ENCODE data around the gene MTHFD1.

The MTHFD1 gene

DNA sequence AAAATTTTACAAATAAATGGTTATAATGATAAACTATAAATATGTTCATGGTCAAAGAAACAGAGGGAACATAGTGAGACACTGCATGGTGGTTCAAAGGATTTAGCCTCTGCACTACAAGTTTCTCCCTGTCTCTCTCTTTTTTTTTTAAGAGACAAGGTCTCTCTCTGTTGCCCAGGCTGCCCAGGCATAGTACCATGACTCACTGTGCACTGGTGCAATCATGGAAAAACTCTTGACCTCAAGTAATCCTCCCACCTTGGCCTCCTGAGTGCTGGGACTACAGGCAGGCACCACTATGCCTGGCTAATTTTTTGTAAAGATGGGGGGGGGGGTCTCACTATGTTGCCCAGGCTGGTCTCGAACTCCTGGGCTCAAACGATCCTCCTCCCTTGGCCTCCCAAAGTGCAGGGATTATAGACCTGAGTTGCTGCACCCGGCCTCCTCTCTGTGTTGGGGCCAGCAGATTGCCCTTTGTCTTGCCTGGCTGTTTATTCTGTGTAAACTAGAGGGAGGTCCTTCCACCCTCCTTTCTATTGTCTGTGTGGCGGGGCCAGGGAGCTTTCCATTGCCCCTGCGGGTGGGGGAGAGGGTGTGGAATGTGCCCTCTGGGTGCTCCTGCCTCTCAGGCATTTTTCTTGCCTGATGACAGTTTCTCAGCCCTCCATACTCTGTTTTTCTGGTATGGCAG lies 22.1 kb downstream of the MTHFD1 start:
- TF ChIP-seq, protein P1, sequence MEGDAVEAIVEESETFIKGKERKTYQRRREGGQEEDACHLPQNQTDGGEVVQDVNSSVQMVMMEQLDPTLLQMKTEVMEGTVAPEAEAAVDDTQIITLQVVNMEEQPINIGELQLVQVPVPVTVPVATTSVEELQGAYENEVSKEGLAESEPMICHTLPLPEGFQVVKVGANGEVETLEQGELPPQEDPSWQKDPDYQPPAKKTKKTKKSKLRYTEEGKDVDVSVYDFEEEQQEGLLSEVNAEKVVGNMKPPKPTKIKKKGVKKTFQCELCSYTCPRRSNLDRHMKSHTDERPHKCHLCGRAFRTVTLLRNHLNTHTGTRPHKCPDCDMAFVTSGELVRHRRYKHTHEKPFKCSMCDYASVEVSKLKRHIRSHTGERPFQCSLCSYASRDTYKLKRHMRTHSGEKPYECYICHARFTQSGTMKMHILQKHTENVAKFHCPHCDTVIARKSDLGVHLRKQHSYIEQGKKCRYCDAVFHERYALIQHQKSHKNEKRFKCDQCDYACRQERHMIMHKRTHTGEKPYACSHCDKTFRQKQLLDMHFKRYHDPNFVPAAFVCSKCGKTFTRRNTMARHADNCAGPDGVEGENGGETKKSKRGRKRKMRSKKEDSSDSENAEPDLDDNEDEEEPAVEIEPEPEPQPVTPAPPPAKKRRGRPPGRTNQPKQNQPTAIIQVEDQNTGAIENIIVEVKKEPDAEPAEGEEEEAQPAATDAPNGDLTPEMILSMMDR (conservative IDR thresholded peaks at IDR 0.05), result no peak
- H3K27ac ChIP-seq, result no peak overlapping the region

DNA sequence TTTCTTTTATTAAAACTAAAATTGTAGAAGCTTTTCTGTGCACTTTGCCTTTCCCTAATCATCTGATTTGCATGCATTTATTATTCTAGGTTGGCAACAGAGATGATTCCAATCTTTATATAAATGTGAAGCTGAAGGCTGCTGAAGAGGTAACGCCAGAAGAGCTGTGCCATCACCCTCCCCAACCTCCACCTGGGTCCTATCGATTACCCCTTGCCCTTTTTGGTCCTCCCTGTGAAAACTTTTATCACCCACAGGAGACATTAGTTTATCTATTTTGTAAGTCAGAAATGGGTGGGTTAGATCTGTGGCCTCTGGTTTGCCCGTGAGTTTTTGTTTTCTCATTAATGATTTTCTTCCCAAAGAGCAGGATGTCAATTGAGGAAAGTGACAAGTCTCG lies 22.8 kb downstream of the MTHFD1 start:
- no peak overlapping the region for H3K27ac ChIP-seq
- TF ChIP-seq, protein P1 (conservative IDR thresholded peaks at IDR 0.05), result no peak

DNA sequence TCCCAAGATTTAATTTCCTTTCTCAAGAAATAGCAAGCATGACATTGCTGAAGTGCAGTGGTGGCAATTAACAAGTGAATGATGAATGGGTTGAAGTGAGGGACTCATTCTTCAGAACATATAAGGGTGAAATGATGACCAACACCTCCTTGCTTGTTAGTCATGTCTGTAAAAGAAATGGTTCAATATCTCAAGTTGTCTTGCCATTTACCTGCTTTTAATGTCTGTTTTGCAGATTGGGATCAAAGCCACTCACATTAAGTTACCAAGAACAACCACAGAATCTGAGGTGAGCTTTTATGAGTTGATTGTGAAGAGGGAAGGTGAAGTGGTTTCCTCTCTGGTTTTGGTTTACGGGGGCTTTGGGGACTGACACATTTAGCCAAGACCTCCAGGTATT lies 24.1 kb downstream of the MTHFD1 start:
- TF ChIP-seq, protein P1 (conservative IDR thresholded peaks at IDR 0.05), result no peak
- H3K27ac ChIP-seq, result no peak overlapping the region

DNA sequence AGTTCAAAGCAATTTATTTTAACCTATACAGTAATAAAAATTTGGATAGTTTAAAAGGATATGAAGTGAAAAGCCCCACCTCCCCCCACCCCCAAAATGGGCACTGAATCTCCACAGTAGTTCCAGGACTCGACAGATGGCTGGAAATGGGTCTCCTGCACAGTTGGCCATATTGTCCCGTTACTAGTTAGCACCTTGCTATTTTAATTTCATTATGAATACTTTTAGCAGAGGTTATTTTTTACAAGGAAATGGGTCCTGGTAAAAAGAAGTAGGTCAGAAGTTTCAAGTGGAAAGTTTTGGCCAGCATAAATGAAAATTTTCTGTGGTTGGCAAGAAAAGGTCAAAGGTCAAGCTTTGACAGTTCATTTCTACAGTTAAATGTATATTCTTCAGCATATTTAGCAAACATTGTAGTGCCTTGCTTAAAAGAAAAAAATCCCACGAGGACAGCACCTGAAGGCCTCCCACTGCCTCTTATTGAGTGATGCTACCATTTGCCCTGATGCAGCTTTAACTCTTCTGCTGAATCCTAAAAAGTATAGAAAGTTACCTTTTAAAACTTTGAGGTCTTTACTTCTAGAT lies 28.3 kb downstream of the MTHFD1 start:
- H3K27ac ChIP-seq, result no peak overlapping the region
- TF ChIP-seq, protein P1 (conservative IDR thresholded peaks at IDR 0.05), result no peak

GRCh38 chr14:64417055-64417770 lies 29.1 kb downstream of the MTHFD1 start:
- no peak overlapping the region for H3K27ac ChIP-seq
- TF ChIP-seq, protein P1 (conservative IDR thresholded peaks at IDR 0.05), result no peak

GRCh38 chr14:64417771-64418125 lies 29.6 kb downstream of the MTHFD1 start:
- H3K27ac ChIP-seq, result no peak overlapping the region
- TF ChIP-seq, protein P1 (conservative IDR thresholded peaks at IDR 0.05), result no peak

DNA sequence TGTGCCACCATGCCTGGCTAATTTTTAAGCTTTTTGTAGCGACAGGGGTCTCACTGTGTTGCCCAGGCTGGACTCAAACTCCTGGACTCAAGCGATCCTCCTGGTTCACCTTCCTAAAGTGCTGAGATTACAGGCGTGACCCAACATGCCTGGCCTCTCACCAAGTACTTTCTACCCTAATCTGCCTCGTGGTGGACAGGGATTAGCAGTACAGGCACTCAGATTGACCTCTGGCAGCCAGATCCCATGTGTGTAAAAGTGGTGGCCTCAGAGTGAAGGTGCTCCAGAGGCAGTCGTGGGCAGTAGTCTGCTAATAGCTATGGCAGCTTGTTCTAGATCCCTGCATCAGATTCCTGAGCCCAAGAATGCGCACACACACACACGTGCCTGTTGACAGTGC lies 30.9 kb downstream of the MTHFD1 start:
- TF ChIP-seq, protein P1 (conservative IDR thresholded peaks at IDR 0.05), result no peak
- no peak overlapping the region for H3K27ac ChIP-seq

Data from VCaP (cell line).